Left lung (tissue), 10 donors: Measurements from ENCODE around the gene COL5A1. TPM values are rescaled to one million over a fixed set of nuclear protein-coding genes. Genes with fewer than 3 reads are reported as not detected.
"Not testable (repeated sequence)": the region's sequence is repeated elsewhere in the genome, so short reads cannot be mapped to it uniquely, and the experiment has no call there.

Experiments
- ATAC-seq: fragments of 200-7000 bp; cut with Tn5 transposase; one replicate; pipeline ENCODE4 v1.9.1; 2020; ENCODE audit warnings: moderate library complexity
- DNase-seq, 4 donors: peaks; one replicate each; pipeline ENCODE4 v3.0.0-alpha.2; 2013 to 2020
- H3K27ac ChIP-seq, 2 donors: fragments of 200-600 bp; sonication (generic) in 1 of 2; one replicate each; pipeline versions ENCODE4 v1.5.0 to v1.8.0; 2020 to 2021
- H3K27me3 ChIP-seq, 2 donors: fragments of 200-600 bp; sonication (generic) in 1 of 2; one replicate each; pipeline versions ENCODE4 v1.5.0 to v1.8.0; 2020 to 2021
- H3K36me3 ChIP-seq, 2 donors: fragments of 200-600 bp; sonication (generic) in 1 of 2; one replicate each; pipeline versions ENCODE4 v1.5.0 to v1.8.0; 2020 to 2021
- H3K4me1 ChIP-seq, 2 donors: fragments of 200-600 bp; one replicate each; pipeline ENCODE4 v1.8.0; 2021
- H3K4me3 ChIP-seq, 2 donors: fragments of 200-600 bp; sonication (generic) in 1 of 2; one replicate each; pipeline versions ENCODE4 v1.5.0 to v1.8.0; 2020 to 2021; ENCODE audit warnings: mild to moderate bottlenecking in 1 of 2
- H3K9me3 ChIP-seq, 2 donors: fragments of 200-600 bp; sonication (generic) in 1 of 2; one replicate each; pipeline versions ENCODE4 v1.5.0 to v1.8.0; 2020 to 2021
- CTCF ChIP-seq, 2 donors: fragments of 200-600 bp; sonication (generic) in 1 of 2; IDR thresholded peaks; one replicate each; pipeline versions ENCODE4 v1.5.0 to v1.8.0; 2021; ENCODE audit warnings: antibody characterized with exemption in 2 of 2
- intact Hi-C, 2 donors: fragments of 100-400 bp; cut with DNase I; formaldehyde crosslinking; loops; one replicate each; pipeline versions ENCODE4 v1.11.2 to v1.14.2; 2022
- polyA plus RNA-seq, 6 donors: library from polyadenylated mRNA; unstranded; fragments of 120-200 nt; gene quantifications; one replicate each; pipeline ENCODE4 v1.2.1, GENCODE V29; 2013; ENCODE audit not compliant: insufficient read length in 6 of 6
- total RNA-seq, 2 donors: library from RNA; stranded (reverse); fragmentation: NEBNext Ultra II Directional; extraction: Animal tissue kit (Norgen Biotek cat#: 25700); gene quantifications; one replicate each; pipeline ENCODE4 v1.2.1, GENCODE V29; 2021
- donor health status: DM: no; HTN: yes; CAD: no.
- donor health status: DM: no; HTN: no; CAD: no.

The COL5A1 gene
- total and polyA plus RNA-seq, 8 donors = 168 to 357 (median 213) TPM

- H3K27me3 ChIP-seq = no peaks in the 10 kb centered on the region
- H3K4me3 ChIP-seq = no peak overlapping the region
- H3K27ac ChIP-seq = no peak overlapping the region
- H3K36me3 ChIP-seq = peaks cover 0 to 4% of the 10 kb centered on the region in 2 donors
- DNase-seq (peak in 1 of 4 donors; percentile 71), ATAC-seq (no peak)
- peaks cover 0 to 4% of the 10 kb centered on the region in 2 donors for H3K4me1 ChIP-seq
- TF ChIP-seq CTCF (IDR thresholded peaks at IDR 0.05) = no peak
- intact Hi-C loops = no loop called here
- H3K9me3 ChIP-seq = no peaks in the 10 kb centered on the region
Observed at GRCh38 chr9:134700636-134701350, 59.2 kb downstream of the COL5A1 start.

- DNase-seq = peak in 1 of 4 donors; percentile 67
- ATAC-seq = no peak
- intact Hi-C loops = no loop called here
- no peak for TF ChIP-seq CTCF (IDR thresholded peaks at IDR 0.05)
- H3K27me3 ChIP-seq = no peaks in the 10 kb centered on the region
- no peak overlapping the region for H3K27ac ChIP-seq
- peaks cover 2 to 4% of the 10 kb centered on the region in 2 donors for H3K4me1 ChIP-seq
- H3K9me3 ChIP-seq = no peaks in the 10 kb centered on the region
- peaks cover 0 to 4% of the 10 kb centered on the region in 2 donors for H3K36me3 ChIP-seq
- no peak overlapping the region for H3K4me3 ChIP-seq
Observed at GRCh38 chr9:134701581-134702259, 60.1 kb downstream of the COL5A1 start.

- intact Hi-C loops = no loop called here
- peaks cover 0 to 4% of the 10 kb centered on the region in 2 donors for H3K36me3 ChIP-seq
- H3K4me3 ChIP-seq = no peak overlapping the region
- H3K27me3 ChIP-seq = no peaks in the 10 kb centered on the region
- DNase-seq = peak in 1 of 4 donors; percentile 43
- H3K4me1 ChIP-seq = peaks cover 4% of the 10 kb centered on the region in 2 donors
- TF ChIP-seq CTCF (IDR thresholded peaks at IDR 0.05) = no peak
- H3K27ac ChIP-seq = no peak overlapping the region
- H3K9me3 ChIP-seq = no peaks in the 10 kb centered on the region
- ATAC-seq = no peak
Observed at GRCh38 chr9:134702291-134702690, 60.7 kb downstream of the COL5A1 start.

- H3K27me3 ChIP-seq, H3K27ac ChIP-seq, H3K9me3 ChIP-seq, H3K4me3 ChIP-seq, H3K36me3 ChIP-seq, H3K4me1 ChIP-seq, intact Hi-C loops, ATAC-seq: not testable (repeated sequence)
- DNase-seq = peak in 1 of 4 donors; percentile 4
Observed at GRCh38 chr9:134703730-134704114, 62.1 kb downstream of the COL5A1 start.

GRCh38 chr9:134704498-134704897, 62.9 kb downstream of the COL5A1 start:
- Histone ChIP-seq H3K27ac (no peak overlapping the region), H3K36me3 (peaks cover 0 to 4% of the 10 kb centered on the region in 2 donors), H3K9me3 (no peaks in the 10 kb centered on the region), H3K4me1 (peaks cover 4% of the 10 kb centered on the region in 2 donors), H3K4me3 (no peak overlapping the region), H3K27me3 (no peaks in the 10 kb centered on the region)
- ATAC-seq = no peak
- intact Hi-C loops = no loop called here
- TF ChIP-seq CTCF (IDR thresholded peaks at IDR 0.05) = no peak
- peak in 1 of 4 donors; percentile 21 for DNase-seq
